Ammon's horn (tissue), 1 donor: ENCODE results near the gene VANGL1.

Experiments
- DNase-seq: peaks from one replicate; pipeline ENCODE4 v3.0.0-alpha.2; 2016; ENCODE audit warnings: low spot score

The VANGL1 gene

GRCh38 chr1:115744646-115745275 lies 103.0 kb downstream of the VANGL1 start:
- no peak for DNase-seq

- DNase-seq, result no peak
These were observed 104.4 kb downstream of the VANGL1 start for GRCh38 chr1:115746021-115746690.
